ENCODE results near the gene COL4A1.

The COL4A1 gene

GRCh38 chr13:110332750-110333149, 25.8 kb upstream of the COL4A1 start:
- Histone ChIP-seq H2AFZ (ENCODE audit: low read length) (no peak overlapping the region), H3K4me1 (ENCODE audit: insufficient read depth, low read length, poor library complexity, severe bottlenecking) (no peaks in the 10 kb centered on the region), H3F3A (ENCODE audit: low read depth) (no peaks in the 10 kb centered on the region), H3K36me3 (ENCODE audit: insufficient read depth, low read length) (no peaks in the 10 kb centered on the region), H3K27me3 (ENCODE audit: insufficient read depth, low read length, poor library complexity, severe bottlenecking) (no peaks in the 10 kb centered on the region), H3K9me2 (replicated peaks; ENCODE audit: low read depth, low read length) (no peaks in the 10 kb centered on the region), H3K79me2 (ENCODE audit: insufficient read depth, low read length) (no peaks in the 10 kb centered on the region), H4K20me1 (ENCODE audit: insufficient read depth, low read length, poor library complexity, severe bottlenecking) (no peaks in the 10 kb centered on the region), H3K9me3 (ENCODE audit: insufficient read depth, low read depth, low read length) (no peaks in the 10 kb centered on the region), H3K9ac (ENCODE audit: low read depth, low read length, poor library complexity, severe bottlenecking) (no peak overlapping the region), H3K4me3 (ENCODE audit: low read length, poor library complexity, severe bottlenecking) (no peak overlapping the region), H3K4me2 (ENCODE audit: low read depth, low read length, poor library complexity, severe bottlenecking) (no peak overlapping the region)
- TF ChIP-seq EZH2phosphoT487 (IDR thresholded peaks at IDR 0.05; ENCODE audit: borderline replicate concordance), result no peak
- TF ChIP-seq, protein P1, sequence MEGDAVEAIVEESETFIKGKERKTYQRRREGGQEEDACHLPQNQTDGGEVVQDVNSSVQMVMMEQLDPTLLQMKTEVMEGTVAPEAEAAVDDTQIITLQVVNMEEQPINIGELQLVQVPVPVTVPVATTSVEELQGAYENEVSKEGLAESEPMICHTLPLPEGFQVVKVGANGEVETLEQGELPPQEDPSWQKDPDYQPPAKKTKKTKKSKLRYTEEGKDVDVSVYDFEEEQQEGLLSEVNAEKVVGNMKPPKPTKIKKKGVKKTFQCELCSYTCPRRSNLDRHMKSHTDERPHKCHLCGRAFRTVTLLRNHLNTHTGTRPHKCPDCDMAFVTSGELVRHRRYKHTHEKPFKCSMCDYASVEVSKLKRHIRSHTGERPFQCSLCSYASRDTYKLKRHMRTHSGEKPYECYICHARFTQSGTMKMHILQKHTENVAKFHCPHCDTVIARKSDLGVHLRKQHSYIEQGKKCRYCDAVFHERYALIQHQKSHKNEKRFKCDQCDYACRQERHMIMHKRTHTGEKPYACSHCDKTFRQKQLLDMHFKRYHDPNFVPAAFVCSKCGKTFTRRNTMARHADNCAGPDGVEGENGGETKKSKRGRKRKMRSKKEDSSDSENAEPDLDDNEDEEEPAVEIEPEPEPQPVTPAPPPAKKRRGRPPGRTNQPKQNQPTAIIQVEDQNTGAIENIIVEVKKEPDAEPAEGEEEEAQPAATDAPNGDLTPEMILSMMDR (conservative IDR thresholded peaks at IDR 0.05; ENCODE audit: low read length), result no peak

GRCh38 chr13:110331362-110331761, 24.4 kb upstream of the COL4A1 start:
- no peaks in the 10 kb centered on the region for H3K9me3 ChIP-seq (ENCODE audit: insufficient read depth, low read depth, low read length)
- no peak overlapping the region for H3K4me3 ChIP-seq (ENCODE audit: low read length, poor library complexity, severe bottlenecking)
- no peaks in the 10 kb centered on the region for H3K9me2 ChIP-seq (replicated peaks; ENCODE audit: low read depth, low read length)
- H2AFZ ChIP-seq (ENCODE audit: low read length), result no peak overlapping the region
- no peak overlapping the region for H3K4me2 ChIP-seq (ENCODE audit: low read depth, low read length, poor library complexity, severe bottlenecking)
- H3K27me3 ChIP-seq (ENCODE audit: insufficient read depth, low read length, poor library complexity, severe bottlenecking), result no peaks in the 10 kb centered on the region
- H3K4me1 ChIP-seq (ENCODE audit: insufficient read depth, low read length, poor library complexity, severe bottlenecking), result no peaks in the 10 kb centered on the region
- H3K36me3 ChIP-seq (ENCODE audit: insufficient read depth, low read length), result no peaks in the 10 kb centered on the region
- no peaks in the 10 kb centered on the region for H3F3A ChIP-seq (ENCODE audit: low read depth)
- TF ChIP-seq EZH2phosphoT487 (IDR thresholded peaks at IDR 0.05; ENCODE audit: borderline replicate concordance), result no peak
- no peak overlapping the region for H3K9ac ChIP-seq (ENCODE audit: low read depth, low read length, poor library complexity, severe bottlenecking)
- H4K20me1 ChIP-seq (ENCODE audit: insufficient read depth, low read length, poor library complexity, severe bottlenecking), result no peaks in the 10 kb centered on the region
- H3K79me2 ChIP-seq (ENCODE audit: insufficient read depth, low read length), result no peaks in the 10 kb centered on the region

DNA sequence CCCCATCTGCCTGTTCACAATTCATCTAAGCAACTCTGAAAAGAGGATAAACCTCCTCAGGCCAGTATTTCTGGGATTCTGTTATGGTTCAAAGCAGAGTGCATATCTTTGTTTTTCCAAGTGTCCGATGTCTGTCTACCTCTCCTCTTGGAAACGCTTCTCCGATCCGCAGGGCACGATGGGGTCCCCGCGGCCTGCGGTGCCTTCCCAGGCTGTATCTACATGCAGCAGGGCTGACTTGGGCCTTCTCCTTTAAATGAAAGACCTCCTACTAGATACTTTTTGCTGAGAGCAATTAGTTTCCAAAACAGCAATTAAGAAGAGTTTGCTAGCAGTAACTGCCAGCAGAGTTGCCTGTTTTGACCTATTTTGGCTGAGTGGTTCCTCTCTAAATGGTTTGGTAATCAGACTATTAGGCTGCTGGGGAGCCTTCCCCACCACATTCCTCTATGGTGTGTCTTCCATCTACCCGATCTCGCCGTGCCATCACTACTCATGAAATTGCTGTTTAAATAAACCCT, 23.6 kb upstream of the COL4A1 start:
- H4K20me1 ChIP-seq (ENCODE audit: insufficient read depth, low read length, poor library complexity, severe bottlenecking), result no peaks in the 10 kb centered on the region
- TF ChIP-seq, protein P1 (conservative IDR thresholded peaks at IDR 0.05; ENCODE audit: low read length), result no peak
- no peak for TF ChIP-seq EZH2phosphoT487 (IDR thresholded peaks at IDR 0.05; ENCODE audit: borderline replicate concordance)
- no peaks in the 10 kb centered on the region for H3K4me1 ChIP-seq (ENCODE audit: insufficient read depth, low read length, poor library complexity, severe bottlenecking)
- no peak overlapping the region for H3K4me3 ChIP-seq (ENCODE audit: low read length, poor library complexity, severe bottlenecking)
- no peaks in the 10 kb centered on the region for H3K79me2 ChIP-seq (ENCODE audit: insufficient read depth, low read length)
- no peaks in the 10 kb centered on the region for H3K9me3 ChIP-seq (ENCODE audit: insufficient read depth, low read depth, low read length)
- H3K36me3 ChIP-seq (ENCODE audit: insufficient read depth, low read length), result no peaks in the 10 kb centered on the region
- H2AFZ ChIP-seq (ENCODE audit: low read length), result no peak overlapping the region
- no peaks in the 10 kb centered on the region for H3K9me2 ChIP-seq (replicated peaks; ENCODE audit: low read depth, low read length)
- H3K27me3 ChIP-seq (ENCODE audit: insufficient read depth, low read length, poor library complexity, severe bottlenecking), result no peaks in the 10 kb centered on the region
- no peak overlapping the region for H3K4me2 ChIP-seq (ENCODE audit: low read depth, low read length, poor library complexity, severe bottlenecking)
- no peaks in the 10 kb centered on the region for H3F3A ChIP-seq (ENCODE audit: low read depth)
- H3K9ac ChIP-seq (ENCODE audit: low read depth, low read length, poor library complexity, severe bottlenecking), result no peak overlapping the region

GRCh38 chr13:110329798-110330461, 23.0 kb upstream of the COL4A1 start:
- Histone ChIP-seq H3K9me3 (ENCODE audit: insufficient read depth, low read depth, low read length) (no peaks in the 10 kb centered on the region), H3K79me2 (ENCODE audit: insufficient read depth, low read length) (no peaks in the 10 kb centered on the region), H3K9ac (ENCODE audit: low read depth, low read length, poor library complexity, severe bottlenecking) (no peak overlapping the region), H3K4me2 (ENCODE audit: low read depth, low read length, poor library complexity, severe bottlenecking) (no peak overlapping the region), H4K20me1 (ENCODE audit: insufficient read depth, low read length, poor library complexity, severe bottlenecking) (no peaks in the 10 kb centered on the region), H3K27me3 (ENCODE audit: insufficient read depth, low read length, poor library complexity, severe bottlenecking) (no peaks in the 10 kb centered on the region), H3F3A (ENCODE audit: low read depth) (no peaks in the 10 kb centered on the region), H3K4me1 (ENCODE audit: insufficient read depth, low read length, poor library complexity, severe bottlenecking) (no peaks in the 10 kb centered on the region), H2AFZ (ENCODE audit: low read length) (no peak overlapping the region), H3K9me2 (replicated peaks; ENCODE audit: low read depth, low read length) (no peaks in the 10 kb centered on the region), H3K36me3 (ENCODE audit: insufficient read depth, low read length) (no peaks in the 10 kb centered on the region), H3K4me3 (ENCODE audit: low read length, poor library complexity, severe bottlenecking) (no peak overlapping the region)
- TF ChIP-seq EZH2phosphoT487 (IDR thresholded peaks at IDR 0.05; ENCODE audit: borderline replicate concordance), result no peak
- TF ChIP-seq, protein P1 (conservative IDR thresholded peaks at IDR 0.05; ENCODE audit: low read length), result no peak

Data from Loucy (cell line).